Measurements from ENCODE around the gene SNAP91. TPM values are rescaled to one million over a fixed set of nuclear protein-coding genes. Genes with fewer than 3 reads are reported as not detected.

The SNAP91 gene
- total RNA-seq, 1 donor from 2014 or later: 0.27 TPM

DNA sequence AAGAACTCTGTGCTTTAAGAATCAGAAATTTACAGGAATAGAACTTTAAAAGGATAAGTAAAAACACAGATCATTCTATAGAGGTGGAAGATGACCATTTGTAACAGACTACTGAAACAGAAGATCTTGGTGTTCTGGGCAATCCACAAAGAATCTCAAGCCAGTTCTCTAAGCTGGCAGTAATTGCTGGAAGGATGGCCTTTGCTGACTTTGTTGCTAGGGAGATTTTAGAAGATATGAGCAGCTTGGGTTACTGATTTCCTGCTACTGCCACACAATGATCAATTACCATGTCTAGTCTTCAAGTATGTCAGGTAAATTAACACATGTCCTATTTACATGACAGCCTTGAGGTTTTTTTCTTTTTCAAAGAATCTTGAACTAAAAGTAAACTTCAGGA, 31.1 kb downstream of the SNAP91 start:
- no peaks in the 10 kb centered on the region for H3K9me3 Mint-ChIP-seq (ENCODE audit: unreplicated experiment)
- Histone ChIP-seq H3K79me2 (ENCODE audit: insufficient read depth, low read length) (no peaks in the 10 kb centered on the region), H4K20me1 (ENCODE audit: insufficient read depth, low read length) (no peaks in the 10 kb centered on the region), H3K27me3 (ENCODE audit: insufficient read depth, low read length) (no peaks in the 10 kb centered on the region), H3K27ac (ENCODE audit: low read depth, low read length) (no peak overlapping the region), H3K9ac (ENCODE audit: low read length) (no peak overlapping the region), H3K36me3 (ENCODE audit: insufficient read depth, low read length) (no peaks in the 10 kb centered on the region), H3K9me3 (ENCODE audit: insufficient read depth, low read depth, low read length) (no peaks in the 10 kb centered on the region), H3K4me2 (ENCODE audit: low read length) (no peak overlapping the region), H3K4me1 (ENCODE audit: insufficient read depth, low read length) (no peaks in the 10 kb centered on the region), H2AFZ (ENCODE audit: low read depth, low read length) (no peak overlapping the region), H3K4me3 (ENCODE audit: insufficient read depth, low read depth, low read length) (no peak overlapping the region)
- H3K4me1 Mint-ChIP-seq (ENCODE audit: low read depth, unreplicated experiment): no peaks in the 10 kb centered on the region
- H3K27me3 Mint-ChIP-seq (ENCODE audit: low read depth, unreplicated experiment): peaks cover 7% of the 10 kb centered on the region
- TF ChIP-seq, protein P1, sequence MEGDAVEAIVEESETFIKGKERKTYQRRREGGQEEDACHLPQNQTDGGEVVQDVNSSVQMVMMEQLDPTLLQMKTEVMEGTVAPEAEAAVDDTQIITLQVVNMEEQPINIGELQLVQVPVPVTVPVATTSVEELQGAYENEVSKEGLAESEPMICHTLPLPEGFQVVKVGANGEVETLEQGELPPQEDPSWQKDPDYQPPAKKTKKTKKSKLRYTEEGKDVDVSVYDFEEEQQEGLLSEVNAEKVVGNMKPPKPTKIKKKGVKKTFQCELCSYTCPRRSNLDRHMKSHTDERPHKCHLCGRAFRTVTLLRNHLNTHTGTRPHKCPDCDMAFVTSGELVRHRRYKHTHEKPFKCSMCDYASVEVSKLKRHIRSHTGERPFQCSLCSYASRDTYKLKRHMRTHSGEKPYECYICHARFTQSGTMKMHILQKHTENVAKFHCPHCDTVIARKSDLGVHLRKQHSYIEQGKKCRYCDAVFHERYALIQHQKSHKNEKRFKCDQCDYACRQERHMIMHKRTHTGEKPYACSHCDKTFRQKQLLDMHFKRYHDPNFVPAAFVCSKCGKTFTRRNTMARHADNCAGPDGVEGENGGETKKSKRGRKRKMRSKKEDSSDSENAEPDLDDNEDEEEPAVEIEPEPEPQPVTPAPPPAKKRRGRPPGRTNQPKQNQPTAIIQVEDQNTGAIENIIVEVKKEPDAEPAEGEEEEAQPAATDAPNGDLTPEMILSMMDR (IDR thresholded peaks at IDR 0.05; ENCODE audit: insufficient read depth, low read depth, low read length): no peak
- TF ChIP-seq EZH2 (IDR thresholded peaks at IDR 0.05; ENCODE audit: insufficient read depth, low read length): no peak
- H3K4me3 Mint-ChIP-seq (ENCODE audit: unreplicated experiment): no peak overlapping the region
- DNase-seq (ENCODE audit: low read depth) (no peak), FAIRE-seq (no peak)
- no peaks in the 10 kb centered on the region for H3K36me3 Mint-ChIP-seq (ENCODE audit: low read depth, unreplicated experiment)
- no peak overlapping the region for H3K27ac Mint-ChIP-seq (ENCODE audit: unreplicated experiment)

DNA sequence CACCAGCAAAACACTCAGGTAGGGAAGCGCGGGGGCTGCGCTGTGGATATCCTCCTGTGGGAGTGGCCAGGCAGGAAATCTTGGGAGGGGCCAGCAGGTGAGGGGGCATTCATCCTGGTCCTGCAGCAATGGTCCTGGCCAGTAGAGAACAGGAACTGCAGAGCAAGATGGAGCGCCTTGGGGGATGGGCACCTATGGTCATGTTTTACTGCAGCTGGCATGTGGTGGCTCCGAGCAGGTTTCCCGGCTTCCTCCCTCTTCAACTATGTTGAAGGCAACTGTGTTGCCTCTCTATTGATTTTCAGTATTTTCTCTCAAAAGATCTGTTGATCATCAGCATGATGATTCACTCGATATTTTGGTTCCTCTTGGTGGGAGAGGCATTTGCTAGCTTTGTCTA, 70.9 kb downstream of the SNAP91 start:
- Mint-ChIP-seq H3K36me3 (ENCODE audit: low read depth, unreplicated experiment) (no peaks in the 10 kb centered on the region), H3K4me1 (ENCODE audit: low read depth, unreplicated experiment) (peaks cover 8% of the 10 kb centered on the region), H3K9me3 (ENCODE audit: unreplicated experiment) (no peaks in the 10 kb centered on the region), H3K27ac (ENCODE audit: unreplicated experiment) (no peak overlapping the region), H3K27me3 (ENCODE audit: low read depth, unreplicated experiment) (peaks cover 5% of the 10 kb centered on the region), H3K4me3 (ENCODE audit: unreplicated experiment) (no peak overlapping the region)
- Histone ChIP-seq H2AFZ (ENCODE audit: low read depth, low read length) (no peak overlapping the region), H3K4me2 (ENCODE audit: low read length) (no peak overlapping the region), H3K79me2 (ENCODE audit: insufficient read depth, low read length) (no peaks in the 10 kb centered on the region), H3K4me3 (ENCODE audit: insufficient read depth, low read depth, low read length) (no peak overlapping the region), H3K9me3 (ENCODE audit: insufficient read depth, low read depth, low read length) (no peaks in the 10 kb centered on the region), H3K27me3 (ENCODE audit: insufficient read depth, low read length) (no peaks in the 10 kb centered on the region), H3K9ac (ENCODE audit: low read length) (no peak overlapping the region), H3K27ac (ENCODE audit: low read depth, low read length) (no peak overlapping the region), H3K4me1 (ENCODE audit: insufficient read depth, low read length) (no peaks in the 10 kb centered on the region), H3K36me3 (ENCODE audit: insufficient read depth, low read length) (no peaks in the 10 kb centered on the region), H4K20me1 (ENCODE audit: insufficient read depth, low read length) (no peaks in the 10 kb centered on the region)
- TF ChIP-seq, protein P1 (IDR thresholded peaks at IDR 0.05; ENCODE audit: insufficient read depth, low read depth, low read length): no peak
- no peak for TF ChIP-seq EZH2 (IDR thresholded peaks at IDR 0.05; ENCODE audit: insufficient read depth, low read length)
- DNase-seq (ENCODE audit: low read depth): no peak
- FAIRE-seq: no peak

GRCh38 chr6:83636800-83637199, 72.1 kb downstream of the SNAP91 start:
- H3K4me1 Mint-ChIP-seq (ENCODE audit: low read depth, unreplicated experiment): peaks cover 9% of the 10 kb centered on the region
- Histone ChIP-seq H3K36me3 (ENCODE audit: insufficient read depth, low read length) (no peaks in the 10 kb centered on the region), H3K4me3 (ENCODE audit: insufficient read depth, low read depth, low read length) (no peak overlapping the region), H3K27me3 (ENCODE audit: insufficient read depth, low read length) (no peaks in the 10 kb centered on the region), H2AFZ (ENCODE audit: low read depth, low read length) (no peak overlapping the region), H3K4me1 (ENCODE audit: insufficient read depth, low read length) (no peaks in the 10 kb centered on the region), H3K79me2 (ENCODE audit: insufficient read depth, low read length) (no peaks in the 10 kb centered on the region), H3K4me2 (ENCODE audit: low read length) (no peak overlapping the region), H3K27ac (ENCODE audit: low read depth, low read length) (no peak overlapping the region), H3K9me3 (ENCODE audit: insufficient read depth, low read depth, low read length) (no peaks in the 10 kb centered on the region), H4K20me1 (ENCODE audit: insufficient read depth, low read length) (no peaks in the 10 kb centered on the region), H3K9ac (ENCODE audit: low read length) (no peak overlapping the region)
- H3K9me3 Mint-ChIP-seq (ENCODE audit: unreplicated experiment): no peaks in the 10 kb centered on the region
- H3K4me3 Mint-ChIP-seq (ENCODE audit: unreplicated experiment): no peak overlapping the region
- no peak for TF ChIP-seq EZH2 (IDR thresholded peaks at IDR 0.05; ENCODE audit: insufficient read depth, low read length)
- TF ChIP-seq, protein P1 (IDR thresholded peaks at IDR 0.05; ENCODE audit: insufficient read depth, low read depth, low read length): no peak
- H3K36me3 Mint-ChIP-seq (ENCODE audit: low read depth, unreplicated experiment): no peaks in the 10 kb centered on the region
- H3K27me3 Mint-ChIP-seq (ENCODE audit: low read depth, unreplicated experiment): peaks cover 5% of the 10 kb centered on the region
- DNase-seq (ENCODE audit: low read depth) (no peak), FAIRE-seq (no peak)
- H3K27ac Mint-ChIP-seq (ENCODE audit: unreplicated experiment): no peak overlapping the region
